Left renal pelvis (tissue), 4 donors: ENCODE measurements around the gene LRRC27. TPM values are rescaled to one million over a fixed set of nuclear protein-coding genes. Genes with fewer than 3 reads are reported as not detected.

ENCODE experiments used
- DNase-seq, 4 donors: peaks; one replicate each; pipeline ENCODE4 v3.0.0-alpha.2; 2013; ENCODE audit warnings: low read depth in 4 of 4, low spot score in 3 of 4
- polyA plus RNA-seq, 4 donors: library from polyadenylated mRNA; unstranded; fragments of 120-200 nt; gene quantifications; one replicate each; pipeline ENCODE4 v1.2.1, GENCODE V29; 2013; ENCODE audit not compliant: insufficient read length in 4 of 4

Gene LRRC27
- polyA plus RNA-seq, 4 donors = 14.2 to 34.7 (median 25.4) TPM

DNA sequence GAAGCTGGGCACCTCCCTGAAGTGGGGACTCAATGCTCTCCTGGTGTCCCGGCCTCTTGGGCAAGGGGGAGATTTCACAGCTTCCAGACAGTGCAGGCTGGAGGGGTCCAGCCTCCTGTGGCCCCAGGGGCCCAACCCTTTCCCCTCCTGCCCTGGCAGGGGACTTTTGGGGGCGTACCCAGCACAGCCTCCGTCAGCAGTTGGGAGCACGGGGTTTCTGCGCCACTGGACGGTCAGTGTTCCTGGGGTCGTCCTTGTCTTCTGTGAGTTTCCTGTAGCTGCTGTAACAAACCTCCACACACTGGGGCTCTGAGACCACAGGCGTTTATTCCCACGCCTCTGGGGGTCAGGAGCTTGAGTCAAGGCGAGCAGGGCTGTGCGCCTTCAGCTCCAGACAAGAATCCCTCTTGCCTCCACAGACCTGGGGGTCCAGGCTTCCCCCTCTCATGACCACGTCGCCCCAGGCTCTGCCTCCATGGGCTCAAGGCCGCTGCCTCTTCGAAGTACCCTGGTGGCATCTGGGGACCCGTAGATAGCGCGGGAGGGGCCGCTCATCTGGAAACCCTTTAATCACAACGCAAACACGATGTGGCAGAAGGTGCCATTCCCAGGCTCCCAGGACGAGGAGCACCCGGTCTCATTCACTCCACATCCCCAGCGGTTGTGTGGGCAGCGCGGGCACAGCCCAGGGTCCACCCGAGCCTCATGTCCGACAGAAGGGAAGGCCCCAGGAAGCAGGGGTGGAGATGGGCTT is 79.0 kb downstream of the LRRC27 start:
- DNase-seq = no peak

DNA sequence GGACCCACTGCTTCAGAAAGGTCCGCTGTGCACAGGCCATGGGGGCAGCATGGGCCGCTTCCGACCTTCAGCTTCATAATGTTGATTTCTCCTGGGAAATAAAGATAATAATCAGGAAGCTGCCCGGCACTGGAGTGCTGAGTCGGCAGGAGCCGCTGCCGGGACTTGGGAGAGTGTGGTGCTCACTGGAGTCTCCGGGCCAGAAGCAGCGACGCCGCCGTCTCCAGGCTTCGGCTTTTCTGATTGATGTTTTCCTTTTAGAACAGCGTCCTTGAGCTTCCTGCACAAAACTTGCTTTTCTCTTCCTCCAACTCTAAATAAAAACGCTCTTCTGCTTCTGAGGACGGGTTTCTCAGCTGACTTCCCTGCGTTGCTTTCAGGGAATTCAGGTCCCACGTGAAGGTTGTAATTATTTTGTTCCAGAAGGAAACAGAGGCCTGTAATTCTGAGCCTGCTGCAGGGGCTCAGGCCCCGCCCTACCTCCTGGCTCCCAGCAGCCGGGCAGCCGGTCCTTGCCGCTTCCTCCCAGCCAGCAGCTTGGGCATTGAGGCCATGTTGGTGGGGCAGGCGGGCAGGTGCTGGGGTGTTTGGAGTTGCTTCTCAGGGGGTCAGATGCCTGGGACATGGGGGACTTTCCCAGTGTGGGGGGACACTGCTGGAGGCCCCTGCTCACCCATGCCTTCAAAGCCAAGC is 79.7 kb downstream of the LRRC27 start:
- DNase-seq = no peak

DNA sequence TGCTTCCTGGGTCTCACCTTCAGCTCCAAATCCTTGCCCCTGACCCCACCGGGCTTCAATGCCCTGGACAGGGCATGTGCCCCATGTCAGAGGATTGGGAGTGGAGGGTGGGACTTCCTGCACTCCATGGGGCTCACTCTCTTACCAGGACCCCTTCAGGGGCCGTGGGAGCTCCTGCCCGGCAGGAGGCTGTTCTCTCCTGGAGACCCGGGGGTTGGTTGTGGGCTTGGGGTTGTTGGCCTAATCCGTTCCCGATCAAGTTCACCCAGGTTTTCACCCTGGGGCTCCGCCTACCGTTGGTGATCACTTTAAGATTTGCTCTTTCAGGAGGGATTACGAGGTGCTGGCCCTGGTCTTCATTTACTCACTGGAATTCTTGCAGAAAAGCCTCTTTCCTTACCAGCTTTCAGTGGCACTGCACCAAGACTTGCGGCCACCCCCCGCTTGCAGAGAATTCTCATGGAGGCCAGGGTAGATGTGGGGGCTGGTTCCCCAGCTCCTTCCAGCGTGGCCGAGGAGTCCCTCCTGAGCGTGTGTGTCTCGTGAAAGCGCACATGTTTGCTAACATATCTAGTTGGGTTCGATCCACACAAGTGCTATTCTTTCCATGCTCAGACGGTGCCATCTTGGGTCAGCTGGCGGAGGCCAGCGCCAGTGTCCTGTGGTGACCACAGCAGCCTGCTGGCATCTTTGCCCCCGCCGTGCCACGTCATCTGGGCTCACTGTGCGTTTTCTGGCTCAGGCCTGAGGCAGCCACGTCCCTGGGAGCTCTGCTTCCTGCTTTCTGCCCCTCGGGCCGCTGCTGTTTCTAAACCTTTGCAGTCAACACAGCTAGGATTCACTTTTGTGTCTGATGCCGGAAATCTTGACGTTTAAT is 80.6 kb downstream of the LRRC27 start:
- no peak for DNase-seq

DNA sequence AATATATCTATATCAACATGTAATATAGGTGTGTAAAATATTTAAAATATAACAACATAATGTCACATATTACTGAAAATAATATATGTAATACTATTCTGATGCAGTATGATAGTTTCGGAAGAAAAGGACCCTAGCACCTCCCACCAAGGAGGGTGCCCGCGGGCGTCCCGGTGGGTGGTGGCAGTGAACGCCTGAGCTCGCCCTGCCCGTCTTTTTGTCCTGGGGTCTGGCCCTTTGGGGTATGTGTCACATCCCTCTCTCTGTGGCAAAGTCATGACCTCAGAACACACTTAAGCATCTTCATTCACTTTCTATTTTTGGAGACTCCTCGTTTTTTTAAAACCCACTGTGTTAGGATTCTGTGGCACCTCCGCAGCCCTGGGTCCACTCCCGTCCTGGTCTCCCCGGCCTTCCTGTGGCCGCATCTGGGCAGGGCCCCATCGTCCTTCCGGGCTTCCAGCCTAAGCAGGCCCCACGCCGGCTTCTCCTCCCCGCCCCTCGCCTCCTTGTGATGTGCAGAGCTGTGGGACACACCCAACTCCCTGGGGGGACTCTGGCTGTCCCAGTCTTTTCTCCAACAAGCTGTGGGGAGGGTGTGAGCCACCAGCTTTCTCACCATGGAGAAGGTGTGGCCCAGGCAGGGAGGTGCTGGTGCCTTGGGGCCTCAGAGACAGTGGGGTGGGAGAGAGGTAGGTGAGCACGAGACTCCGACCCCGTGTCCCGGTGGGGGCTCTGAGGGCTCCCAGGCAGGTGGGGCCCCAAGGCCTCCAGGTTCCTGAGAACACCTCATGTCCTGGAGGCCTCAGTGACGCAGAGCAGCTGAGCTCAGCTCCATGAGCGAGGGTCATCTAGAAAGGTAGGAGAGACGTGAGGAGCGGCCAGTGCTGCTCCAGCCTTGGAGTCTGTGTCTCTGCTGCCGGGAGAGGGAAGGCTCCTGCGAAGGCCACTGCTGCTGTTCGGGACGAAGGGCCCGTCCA is 81.5 kb downstream of the LRRC27 start:
- no peak for DNase-seq

DNA sequence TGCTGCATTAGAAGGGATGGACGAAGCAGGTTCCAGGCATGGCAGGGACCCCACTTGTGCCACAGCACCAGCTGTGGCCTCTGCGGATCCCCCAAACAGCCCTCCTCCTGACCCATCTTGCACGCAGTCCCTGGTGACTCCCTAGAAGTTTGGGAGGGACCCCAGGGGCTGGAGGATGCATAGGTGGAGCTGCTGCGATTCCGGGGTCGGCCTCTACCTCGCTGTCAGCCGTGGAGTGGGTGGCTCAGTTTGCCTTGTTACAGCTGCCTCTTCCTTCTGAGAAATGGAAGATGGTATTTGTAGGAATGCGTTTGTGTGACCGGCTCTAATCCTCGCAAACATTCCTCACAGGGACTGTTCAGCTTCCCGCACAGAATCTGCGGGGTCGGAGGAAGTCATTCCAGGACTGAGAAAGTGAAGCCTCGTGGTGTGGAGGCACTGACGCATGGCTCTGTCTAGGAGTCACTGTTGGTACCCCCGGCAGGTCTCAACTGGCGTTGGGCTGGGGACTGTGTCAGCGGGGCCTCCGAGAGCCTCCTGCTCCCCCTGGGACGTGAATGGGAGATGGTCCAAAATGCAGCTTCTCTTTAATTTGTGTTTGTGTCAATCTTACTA is 82.5 kb downstream of the LRRC27 start:
- no peak for DNase-seq

DNA sequence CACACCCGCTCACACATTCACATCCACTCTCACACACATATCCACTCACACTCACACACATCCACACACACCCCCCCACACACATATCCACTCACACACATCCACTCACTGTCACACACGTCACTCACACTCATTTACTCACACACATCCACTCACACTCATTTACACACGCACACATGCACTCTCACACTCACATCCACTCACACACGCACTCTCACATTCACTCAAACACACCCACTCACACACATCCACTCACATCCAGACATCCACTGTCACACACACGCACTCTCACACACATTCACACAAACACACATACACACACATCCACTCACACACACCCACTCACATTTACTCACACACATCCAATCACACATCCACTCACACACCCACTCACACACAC is 83.3 kb downstream of the LRRC27 start:
- no peak for DNase-seq

DNA sequence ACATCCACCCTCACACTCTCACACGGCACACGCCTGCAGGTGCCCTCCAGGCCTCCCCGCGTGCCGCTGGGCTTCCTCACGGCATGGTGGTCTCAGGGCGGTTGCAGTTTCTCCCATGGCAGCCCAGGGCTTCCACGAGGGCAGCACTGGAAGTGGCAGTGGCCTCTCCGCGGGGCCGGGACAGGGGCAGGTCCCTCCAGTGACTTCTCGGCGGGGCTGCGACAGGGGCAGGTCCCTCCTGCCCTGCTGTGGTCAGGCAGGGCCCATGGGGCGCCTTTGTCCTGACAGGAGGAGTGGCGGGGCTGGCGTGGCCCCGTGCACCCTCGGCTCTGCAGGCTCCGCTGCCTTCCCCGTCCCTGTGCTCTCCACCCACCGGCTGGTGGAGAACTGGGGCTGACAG is 84.0 kb downstream of the LRRC27 start:
- no peak for DNase-seq

DNA sequence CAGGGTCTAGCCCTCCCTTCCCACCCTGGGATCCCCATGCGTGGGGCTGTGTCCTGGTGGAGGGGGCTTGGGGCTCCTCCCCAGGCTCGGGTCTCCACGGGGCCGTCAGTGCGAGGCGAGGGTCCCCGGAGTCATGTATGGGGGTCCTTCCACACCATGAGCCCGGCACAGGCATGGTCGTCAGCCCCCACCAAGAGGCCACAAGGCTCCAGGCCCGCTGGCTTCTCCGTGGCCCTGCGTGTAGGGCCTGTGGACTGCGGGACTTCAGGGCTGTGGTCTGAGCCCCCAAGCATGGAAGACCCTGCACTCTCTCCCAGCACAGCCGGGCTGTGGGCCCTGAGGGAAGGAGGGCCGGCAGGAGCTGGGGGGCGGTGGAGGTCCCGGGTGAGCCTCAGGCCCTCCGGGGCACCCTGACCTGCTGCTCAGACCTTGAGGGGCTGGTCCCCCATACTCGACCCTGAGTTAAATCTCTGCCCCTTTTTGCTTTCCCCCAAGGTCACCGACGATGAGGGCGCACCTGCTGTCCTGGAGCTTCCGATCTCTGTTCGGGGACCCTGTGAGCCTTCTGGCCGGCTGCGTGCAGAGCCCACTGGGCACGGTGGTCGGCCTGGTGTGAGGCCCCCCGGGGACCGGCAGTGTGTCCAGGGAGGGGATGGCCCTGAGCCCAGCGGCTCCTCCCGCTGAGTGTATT is 84.7 kb downstream of the LRRC27 start:
- no peak for DNase-seq

DNA sequence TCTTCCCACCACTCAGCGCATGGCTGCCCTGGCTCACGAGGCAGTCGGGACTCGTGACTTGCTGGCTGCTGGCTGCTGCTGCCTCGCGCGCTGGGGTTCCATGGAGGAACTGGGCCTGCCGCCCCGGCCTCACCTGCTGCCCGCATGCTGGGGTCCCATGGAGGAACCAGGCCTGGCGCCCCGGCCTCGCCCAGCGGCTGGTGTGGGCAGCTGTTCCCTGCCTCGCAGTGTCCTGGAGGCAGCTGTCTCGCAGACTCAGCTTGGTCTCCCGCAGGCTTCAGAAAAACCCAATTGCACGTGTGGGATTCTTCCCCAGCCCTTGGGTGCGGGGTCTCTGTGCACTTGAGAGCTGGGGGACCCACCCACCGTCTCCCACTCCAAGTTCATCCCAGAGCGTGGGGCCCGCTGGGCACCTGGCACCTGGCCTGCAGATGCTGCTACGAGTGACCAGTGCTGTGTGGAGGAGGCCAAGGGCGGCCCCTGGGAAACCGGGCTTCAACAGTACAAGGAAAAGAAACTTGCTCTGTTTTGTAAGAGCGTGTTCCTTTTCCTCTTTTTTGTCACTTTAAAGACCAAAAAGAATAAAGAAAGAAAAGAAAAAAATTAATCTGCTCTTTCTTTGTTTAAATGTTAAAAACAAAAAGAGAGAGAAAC is 85.4 kb downstream of the LRRC27 start:
- DNase-seq = no peak

DNA sequence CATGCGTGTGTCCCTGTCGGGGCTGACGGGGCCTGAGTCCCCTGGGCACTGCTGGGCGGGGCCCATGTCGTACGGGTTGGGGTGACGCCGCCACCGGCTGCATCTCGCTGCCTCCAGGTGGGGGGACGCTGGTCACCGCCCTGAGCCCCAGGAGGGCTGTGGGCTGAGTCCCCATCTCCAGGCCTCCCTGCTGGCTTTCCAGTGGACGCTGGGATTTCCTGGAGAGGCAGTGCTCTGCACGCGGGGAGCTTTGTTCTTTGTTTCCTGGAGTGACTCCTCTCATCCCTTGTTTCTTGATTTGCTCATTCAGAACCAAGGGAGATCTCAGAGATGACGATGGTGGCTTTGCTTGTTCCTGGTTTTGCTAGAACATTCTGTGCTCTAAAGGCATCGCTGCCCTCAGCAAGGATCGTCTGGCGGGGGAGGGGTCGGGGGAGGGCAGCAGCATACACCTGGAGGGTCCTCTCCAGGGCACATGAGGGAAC is 86.0 kb downstream of the LRRC27 start:
- DNase-seq = no peak

DNA sequence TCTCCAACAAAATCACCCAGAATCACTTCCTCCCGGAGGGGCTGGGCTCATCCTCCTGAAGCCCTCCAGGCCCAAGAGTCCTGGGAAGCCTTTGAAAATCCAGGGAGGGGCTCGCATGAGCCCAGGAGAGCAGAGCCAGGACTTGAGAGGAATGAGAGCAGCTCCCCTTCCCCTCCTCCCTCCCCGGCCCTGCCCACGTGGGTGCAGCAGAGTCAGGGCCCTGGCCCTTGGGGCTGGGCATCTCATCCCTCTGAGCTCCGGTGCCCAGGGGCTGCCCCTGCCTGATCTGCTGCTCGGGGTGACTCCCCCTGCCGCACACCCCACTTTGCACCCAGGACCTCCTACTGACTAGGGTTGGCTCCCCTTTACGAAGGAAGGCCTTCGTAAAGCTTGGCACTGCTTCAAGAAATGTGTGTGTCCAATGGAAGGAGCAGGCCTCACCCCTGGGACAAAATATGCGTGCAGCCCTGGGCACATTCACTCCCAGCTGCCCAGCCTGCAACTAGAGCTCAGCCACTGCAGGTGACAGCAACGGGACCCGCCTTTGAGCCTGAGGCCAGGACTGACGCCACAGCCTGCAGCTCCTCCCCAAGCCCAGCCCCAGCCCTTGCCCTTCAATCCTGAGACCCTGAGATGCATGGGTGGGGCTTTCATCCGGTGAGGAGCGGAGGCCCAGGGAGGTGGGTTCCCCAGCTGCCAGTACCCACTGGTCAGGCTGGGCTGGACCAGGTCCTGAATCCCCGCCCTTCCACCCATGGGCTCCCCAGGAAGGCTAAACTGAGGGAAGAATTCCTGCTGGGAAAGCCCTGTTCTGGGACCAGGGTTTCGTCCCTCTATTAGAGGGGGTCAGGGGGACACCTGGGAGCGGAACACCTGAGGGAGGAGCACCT is 86.8 kb downstream of the LRRC27 start:
- no peak for DNase-seq

DNA sequence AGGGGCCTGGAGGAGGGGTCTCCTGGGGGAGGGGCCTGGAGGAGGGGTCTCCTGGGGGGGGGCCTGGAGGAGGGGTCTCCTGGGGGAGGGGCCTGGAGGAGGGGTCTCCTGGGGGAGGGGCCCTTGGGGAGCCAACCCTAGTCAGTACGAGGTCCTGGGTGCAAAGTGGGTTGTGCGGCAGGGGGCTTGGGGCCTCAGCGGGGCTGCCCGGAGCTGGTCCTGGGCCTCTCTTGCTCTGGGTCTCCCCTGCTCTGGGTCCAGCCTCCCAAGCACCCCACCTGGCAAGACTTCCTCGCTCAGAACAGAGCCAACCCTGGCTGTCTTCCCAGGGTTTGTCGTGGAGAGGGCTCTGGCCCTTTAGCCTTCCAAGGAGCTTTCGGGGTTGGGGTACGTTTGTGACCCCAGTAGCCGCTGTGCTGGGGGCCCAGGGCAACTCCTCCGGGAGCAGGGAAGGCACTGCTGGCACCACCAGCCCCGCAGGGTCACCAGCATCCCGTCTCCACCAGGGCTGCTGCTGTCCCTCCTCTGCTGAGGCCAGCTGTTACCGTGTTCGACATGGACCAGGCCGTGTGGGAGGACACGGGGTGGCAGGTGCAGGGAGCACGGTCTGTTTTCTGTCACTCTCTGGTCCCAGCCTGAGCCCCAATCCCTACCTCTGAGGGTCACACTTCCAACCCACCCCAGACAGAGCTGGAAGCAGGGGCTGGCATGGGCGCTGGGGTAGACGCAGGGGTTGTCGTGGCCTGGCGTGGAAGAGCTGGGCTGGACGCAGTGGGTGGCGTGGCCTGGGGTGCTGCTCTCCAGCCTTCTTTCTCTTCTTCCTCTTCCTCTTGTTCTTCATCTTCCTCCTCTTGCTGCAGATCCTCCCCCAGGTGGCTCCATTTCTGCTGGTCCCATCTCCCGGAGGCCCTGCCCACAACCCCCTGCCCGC is 87.8 kb downstream of the LRRC27 start:
- no peak for DNase-seq

DNA sequence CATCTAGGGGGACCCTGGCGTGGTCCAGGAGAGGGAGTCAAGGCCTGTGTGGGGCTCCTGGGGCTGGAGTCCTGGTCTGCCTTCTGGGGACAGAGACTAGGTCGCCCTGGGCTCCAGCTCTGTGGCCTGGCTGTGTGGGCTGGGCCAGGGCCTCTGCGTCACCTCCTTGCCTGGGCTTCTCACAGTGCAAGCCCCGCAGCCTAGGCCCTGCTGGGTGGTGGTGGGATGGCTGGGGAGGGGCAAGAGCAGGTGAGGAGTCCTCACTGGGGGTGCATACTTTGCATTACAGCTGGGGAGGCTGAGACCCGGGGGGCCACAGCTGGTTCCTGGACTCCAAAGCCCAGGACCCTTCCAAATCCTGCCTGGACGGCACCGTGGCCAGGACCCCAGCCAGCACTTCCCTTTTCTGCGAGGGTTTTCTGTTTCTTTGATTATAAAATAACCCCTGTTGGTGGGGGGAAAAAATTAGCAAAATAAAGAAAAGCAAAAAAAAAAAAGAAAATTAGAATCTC is 88.5 kb downstream of the LRRC27 start:
- DNase-seq = no peak

DNA sequence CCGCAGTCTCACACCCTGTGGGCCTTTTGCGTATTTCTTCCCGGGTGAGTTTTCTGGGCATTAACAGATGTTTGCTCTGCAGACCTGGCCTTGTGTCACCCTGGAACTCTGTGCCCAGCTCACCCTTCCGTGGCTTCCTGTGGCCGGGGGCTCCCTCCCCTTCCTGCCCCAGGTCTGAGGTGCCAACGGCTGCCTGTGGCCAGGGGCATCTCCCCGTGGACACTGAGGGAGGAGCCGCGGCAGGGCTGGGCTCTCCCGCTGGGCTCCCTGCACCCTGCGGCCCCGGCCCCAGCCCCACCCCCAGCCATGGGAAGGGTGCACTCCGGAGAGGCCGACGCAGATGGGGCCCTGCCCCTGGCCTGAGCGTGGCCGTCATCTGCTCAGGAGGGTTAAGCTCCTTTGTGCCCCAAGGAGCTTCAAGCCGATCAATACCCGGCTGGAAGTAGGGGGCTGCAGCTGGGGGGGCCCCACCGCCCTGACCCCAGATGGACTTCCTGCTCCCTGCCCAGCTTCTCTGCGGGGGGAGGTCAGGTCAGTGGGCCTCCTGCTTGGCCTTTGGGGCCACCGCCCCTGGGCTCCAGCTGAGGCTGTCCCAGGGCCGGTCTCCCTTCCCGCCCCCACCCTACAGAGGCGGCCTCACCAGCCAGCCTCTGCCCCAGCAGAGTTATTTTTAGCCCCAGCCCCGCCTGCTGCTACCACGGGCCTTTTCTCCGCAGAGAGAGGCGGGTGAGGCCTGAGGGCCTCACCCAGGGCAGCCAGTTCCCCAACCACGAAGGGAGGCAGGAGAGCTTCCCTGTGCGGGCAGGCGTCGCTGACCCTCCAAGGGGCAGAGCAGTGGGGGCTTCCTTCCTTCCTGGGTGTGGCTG is 89.2 kb downstream of the LRRC27 start:
- no peak for DNase-seq
